IMR-90 (cell line): ENCODE measurements around the gene FCRLB. TPM values are rescaled to one million over a fixed set of nuclear protein-coding genes. Genes with fewer than 3 reads are reported as not detected.
"Not testable (repeated sequence)": the region's sequence is repeated elsewhere in the genome, so short reads cannot be mapped to it uniquely, and the experiment has no call there.

Experiments used
- ATAC-seq: fragments of 200-7000 bp; cut with Tn5 transposase; 2 replicates; pipeline ENCODE4 v1.9.1; 2020; ENCODE audit warnings: low read depth, mild to moderate bottlenecking, moderate library complexity
- BruUV-seq: library from RNA; stranded (reverse); fragments of 400-500 nt; replicated peaks from 2 replicates; lab custom pipeline; 2021; lab: Mats Ljungman, UMichigan
- CTCF ChIA-PET: fragments of 300-600 bp; formaldehyde crosslinking; extraction: SDS; loops from one replicate; lab custom pipeline; 2021; ENCODE audit warnings: antibody characterized with exemption; lab: Yijun Ruan, JAX
- POLR2A ChIA-PET: fragments of 300-600 bp; sonication (Branson Sonifier 250); formaldehyde crosslinking; loops from one replicate; lab custom pipeline; 2022; ENCODE audit warnings: antibody characterized with exemption; ENCODE audit not compliant: unreplicated experiment; lab: Charles Lee
- DNase-seq: peaks from one replicate; pipeline ENCODE4 v3.0.0; 2013
- H2AFZ ChIP-seq: replicated peaks from 2 replicates; pipeline ENCODE3; 2013; ENCODE audit warnings: low read length, mild to moderate bottlenecking; ENCODE audit not compliant: poor library complexity
- H2AK5ac ChIP-seq: 2 replicates; pipeline ENCODE4 v1.6.1; 2013; ENCODE audit warnings: low read depth, low read length, inconsistent platforms
- H2AK9ac ChIP-seq: replicated peaks from 2 replicates; pipeline ENCODE3; 2013; ENCODE audit warnings: mild to moderate bottlenecking, low read depth, low read length, moderate library complexity; ENCODE audit not compliant: poor library complexity
- H2BK120ac ChIP-seq: 2 replicates; pipeline ENCODE4 v1.6.1; 2013; ENCODE audit warnings: low read depth, low read length, inconsistent platforms
- H2BK15ac ChIP-seq: 3 replicates; pipeline ENCODE4 v1.6.1; 2013; ENCODE audit warnings: low read depth, low read length, inconsistent platforms
- H2BK20ac ChIP-seq: 2 replicates; pipeline ENCODE4 v1.6.1; 2013; ENCODE audit warnings: low read depth, mild to moderate bottlenecking, inconsistent platforms, low read length, moderate library complexity
- H2BK5ac ChIP-seq: 2 replicates; pipeline ENCODE4 v1.6.1; 2013; ENCODE audit warnings: mild to moderate bottlenecking, low read depth, low read length, inconsistent platforms; ENCODE audit not compliant: poor library complexity, severe bottlenecking
- H3K14ac ChIP-seq: replicated peaks from 2 replicates; pipeline ENCODE4 v1.6.1; 2013; ENCODE audit warnings: low read depth, low read length, inconsistent platforms
- H3K18ac ChIP-seq: 2 replicates; pipeline ENCODE4 v1.6.1; 2013; ENCODE audit warnings: low read depth, low read length, control low read depth
- H3K23ac ChIP-seq: 2 replicates; pipeline ENCODE4 v1.6.1; 2013; ENCODE audit warnings: low read depth, low read length, inconsistent platforms
- H3K27ac ChIP-seq: 2 replicates; pipeline ENCODE4 v1.5.1; 2013; ENCODE audit warnings: mild to moderate bottlenecking, control low read depth, low read length; ENCODE audit not compliant: insufficient read depth
- H3K27me3 ChIP-seq: 2 replicates; pipeline ENCODE4 v1.6.1; 2013; ENCODE audit warnings: low read length; ENCODE audit not compliant: control insufficient read depth, insufficient read depth
- H3K36me3 ChIP-seq: 2 replicates; pipeline ENCODE4 v1.6.1; 2013; ENCODE audit warnings: low read length, mixed read lengths; ENCODE audit not compliant: control insufficient read depth, insufficient read depth
- H3K4ac ChIP-seq: 2 replicates; pipeline ENCODE4 v1.6.1; 2013; ENCODE audit warnings: low read depth, low read length, inconsistent platforms
- H3K4me1 ChIP-seq: 2 replicates; pipeline ENCODE4 v1.6.1; 2013; ENCODE audit warnings: low read length, mixed read lengths; ENCODE audit not compliant: control insufficient read depth, insufficient read depth
- H3K4me2 ChIP-seq: 2 replicates; pipeline ENCODE4 v1.6.1; 2013; ENCODE audit warnings: low read depth, mild to moderate bottlenecking, control low read depth, low read length, moderate library complexity
- H3K4me3 ChIP-seq: 2 replicates; pipeline ENCODE4 v1.5.1; 2013; ENCODE audit warnings: low read depth, mild to moderate bottlenecking, control low read depth, low read length, moderate library complexity; ENCODE audit not compliant: insufficient read depth
- H3K56ac ChIP-seq: 2 replicates; pipeline ENCODE4 v1.6.1; 2013; ENCODE audit warnings: low read length, inconsistent platforms; ENCODE audit not compliant: insufficient read depth; ENCODE audit errors: extremely low read depth
- H3K79me1 ChIP-seq, 2 experiments: 2 replicates each; pipeline ENCODE4 v1.6.1; 2013; ENCODE audit warnings: low read length in 2 of 2, inconsistent platforms in 1 of 2, low read depth in 1 of 2
- H3K9ac ChIP-seq: 2 replicates; pipeline ENCODE4 v1.6.1; 2013; ENCODE audit warnings: low read depth, low read length, control low read depth
- H3K9me1 ChIP-seq: 2 replicates; pipeline ENCODE4 v1.6.1; 2013; ENCODE audit warnings: low read length, inconsistent platforms; ENCODE audit not compliant: insufficient read depth
- H3K9me3 ChIP-seq: 2 replicates; pipeline ENCODE4 v1.6.1; 2013; ENCODE audit warnings: low read length; ENCODE audit not compliant: control insufficient read depth, insufficient read depth
- H4K20me1 ChIP-seq: 2 replicates; pipeline ENCODE4 v1.6.1; 2013; ENCODE audit warnings: low read length, inconsistent platforms; ENCODE audit not compliant: insufficient read depth
- H4K5ac ChIP-seq: 2 replicates; pipeline ENCODE4 v1.6.1; 2013; ENCODE audit warnings: mild to moderate bottlenecking, low read depth, low read length, control low read depth
- H4K8ac ChIP-seq, 2 experiments: 2 replicates each; pipeline ENCODE4 v1.6.1; 2013; ENCODE audit warnings: low read depth in 2 of 2, low read length in 2 of 2, control low read depth in 1 of 2, inconsistent platforms in 1 of 2
- H4K91ac ChIP-seq: 2 replicates; pipeline ENCODE4 v1.6.1; 2013; ENCODE audit warnings: low read depth, low read length, inconsistent platforms; ENCODE audit not compliant: insufficient read depth
- WGBS, 2 experiments: methylation state at CpG; one replicate each; pipeline versions ENCODE4 v1.1.5 to v1.1.7; 2013; ENCODE audit warnings: missing lambda C conversion rate in 2 of 2; ENCODE audit not compliant: insufficient read length in 1 of 2; ENCODE audit errors: extremely low coverage in 2 of 2; 5-methylcytosine and 5-hydroxymethylcytosine counted together
- dilution Hi-C: fragments of 300-500 bp; cut with HindIII; formaldehyde crosslinking; loops from one replicate; pipeline ENCODE4 v1.14.3; 2018; ENCODE audit warnings: low sequenced_read_pairs; ENCODE audit not compliant: unreplicated experiment
- in situ Hi-C: fragments of 300-500 bp; cut with MboI; formaldehyde crosslinking; loops from 3 replicates; pipeline ENCODE4 v1.14.3; 2019; ENCODE audit warnings: low sequenced_read_pairs, inconsistent platforms, mixed read lengths
- intact Hi-C: fragments of 100-400 bp; cut with micrococcal nuclease; formaldehyde crosslinking; loops from 2 replicates; pipeline ENCODE4 v1.10.0; 2022
- polyA plus RNA-seq, 3 experiments: library from polyadenylated mRNA; depleted of rRNA; stranded (reverse); fragments of >200 nt; gene quantifications; 2 replicates each; pipeline ENCODE4 v1.2.3, GENCODE V29; 2012; ENCODE audit warnings: low replicate concordance in 1 of 3
- total RNA-seq: library from RNA; depleted of rRNA; stranded (reverse); fragments of >200 nt; gene quantifications from 2 replicates; pipeline ENCODE4 v1.2.3, GENCODE V29; 2012

The FCRLB gene
- total and polyA plus RNA-seq, 2 of the 4 experiments (the other 2 are of a cell fraction): 0.90 to 2.2 TPM

GRCh38 chr1:161693020-161693712 lies 28.2 kb upstream of the FCRLB start:
- H3K27ac ChIP-seq, CTCF ChIA-PET, H3K36me3 ChIP-seq: not testable (repeated sequence)

GRCh38 chr1:161698302-161698701 lies 23.0 kb upstream of the FCRLB start:
- H2BK20ac ChIP-seq, BruUV-seq, H3K9ac ChIP-seq, POLR2A ChIA-PET, H2BK120ac ChIP-seq, in situ Hi-C loops, H4K91ac ChIP-seq, H2AFZ ChIP-seq, H3K27ac ChIP-seq, DNase-seq, H3K18ac ChIP-seq, H3K4me1 ChIP-seq, H2AK9ac ChIP-seq, H3K27me3 ChIP-seq, H2BK5ac ChIP-seq, H2BK15ac ChIP-seq, intact Hi-C loops, H3K9me3 ChIP-seq, H3K56ac ChIP-seq, H3K4ac ChIP-seq, H2AK5ac ChIP-seq, H4K20me1 ChIP-seq, ATAC-seq, H3K9me1 ChIP-seq, dilution Hi-C loops, H3K36me3 ChIP-seq, H4K8ac ChIP-seq, H3K23ac ChIP-seq, H3K79me1 ChIP-seq, CTCF ChIA-PET, H3K4me3 ChIP-seq, H3K4me2 ChIP-seq, H4K5ac ChIP-seq, H3K14ac ChIP-seq: not testable (repeated sequence)
- no CpG with 5 or more reads among the region's 2 CpGs for WGBS, 2 experiments

More at GRCh38 chr1:161693020-161693712, 28.2 kb upstream of the FCRLB start:
- H3K9ac ChIP-seq, H3K4me2 ChIP-seq, H2BK15ac ChIP-seq, H3K18ac ChIP-seq, H2BK5ac ChIP-seq, BruUV-seq, H3K9me3 ChIP-seq, ATAC-seq, H3K4me3 ChIP-seq, H3K9me1 ChIP-seq, H3K14ac ChIP-seq, H2AFZ ChIP-seq, DNase-seq, H4K20me1 ChIP-seq, H3K79me1 ChIP-seq, H4K91ac ChIP-seq, H3K4ac ChIP-seq, H2AK9ac ChIP-seq, H3K27me3 ChIP-seq, dilution Hi-C loops, H3K56ac ChIP-seq, H2BK20ac ChIP-seq, in situ Hi-C loops, H4K5ac ChIP-seq, intact Hi-C loops, H2BK120ac ChIP-seq, H2AK5ac ChIP-seq, H3K23ac ChIP-seq, H3K4me1 ChIP-seq, H4K8ac ChIP-seq: not testable (repeated sequence)
- POLR2A ChIA-PET: interaction anchor here (0.6 kb wide), 1 partner anchor 339 kb away, joined by 3 read pairs; no protein-coding TSS in a partner anchor
- 100% methylated on average over 1 of the region's 14 CpGs; no CpG with 5 or more reads in 1 of the 2 experiments for WGBS, 2 experiments
